SJSA1 (cell line): ENCODE results near the gene CYP2A7. TPM values are rescaled to one million over a fixed set of nuclear protein-coding genes. Genes with fewer than 3 reads are reported as not detected.
"Not testable (repeated sequence)": the region's sequence is repeated elsewhere in the genome, so short reads cannot be mapped to it uniquely, and the experiment has no call there.

Experiments used
- DNase-seq, 2 experiments: peaks; one replicate each; pipeline ENCODE4 v3.0.0-alpha.2; 2015 to 2020; ENCODE audit warnings: low spot score in 2 of 2, low read depth in 1 of 2
- H3K27ac ChIP-seq: fragments of 250-450 bp; sonication (Bioruptor Pico); 2 replicates; pipeline ENCODE4 v1.5.1; 2020; ENCODE audit warnings: mild to moderate bottlenecking, moderate library complexity
- H3K27me3 ChIP-seq: fragments of 250-450 bp; sonication (Bioruptor Pico); replicated peaks from 2 replicates; pipeline ENCODE4 v1.5.1; 2020; ENCODE audit warnings: mild to moderate bottlenecking, moderate library complexity
- H3K36me3 ChIP-seq: fragments of 250-450 bp; sonication (Bioruptor Pico); 2 replicates; pipeline ENCODE4 v1.5.1; 2020; ENCODE audit warnings: mild to moderate bottlenecking
- H3K4me1 ChIP-seq: fragments of 250-450 bp; sonication (Bioruptor Pico); replicated peaks from 2 replicates; pipeline ENCODE4 v1.6.1; 2021; ENCODE audit warnings: mild to moderate bottlenecking
- H3K4me3 ChIP-seq: fragments of 250-450 bp; sonication (Bioruptor Pico); 2 replicates; pipeline ENCODE4 v1.5.1; 2020; ENCODE audit warnings: mild to moderate bottlenecking
- H3K9me3 ChIP-seq: fragments of 250-450 bp; sonication (Bioruptor Pico); replicated peaks from 2 replicates; pipeline ENCODE4 v1.5.1; 2020; ENCODE audit warnings: mild to moderate bottlenecking
- total RNA-seq: library from RNA; depleted of rRNA; stranded (reverse); fragments of >200 nt; shearing (Covaris generic); gene quantifications from 2 replicates; pipeline ENCODE4 v1.2.3, GENCODE V29; 2014

CYP2A7 gene
- total RNA-seq, 1 experiment from 2014 or later = not detected

DNA sequence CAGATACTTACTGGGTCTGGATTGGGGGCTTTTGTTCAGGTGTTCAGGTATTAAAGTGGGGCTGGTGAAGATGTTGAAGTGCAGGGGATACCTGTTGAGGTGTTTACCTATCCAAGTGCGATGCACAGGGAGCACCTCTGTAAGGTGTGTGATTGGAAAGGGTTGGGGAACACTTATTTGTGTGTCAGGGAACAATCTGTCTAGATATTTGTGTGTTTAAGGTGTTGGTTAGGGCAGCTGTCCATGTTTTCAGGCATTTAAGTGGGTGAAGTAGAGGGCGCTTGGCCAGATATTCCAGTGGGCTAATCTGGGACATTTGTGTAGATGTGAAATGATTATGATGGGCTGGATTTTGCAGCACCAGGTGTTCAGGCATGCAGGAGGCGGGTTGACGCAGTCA is 2.7 kb downstream of the CYP2A7 start:
- H3K36me3 ChIP-seq, H3K4me1 ChIP-seq, H3K4me3 ChIP-seq, H3K27ac ChIP-seq, H3K9me3 ChIP-seq, DNase-seq, H3K27me3 ChIP-seq: not testable (repeated sequence)

DNA sequence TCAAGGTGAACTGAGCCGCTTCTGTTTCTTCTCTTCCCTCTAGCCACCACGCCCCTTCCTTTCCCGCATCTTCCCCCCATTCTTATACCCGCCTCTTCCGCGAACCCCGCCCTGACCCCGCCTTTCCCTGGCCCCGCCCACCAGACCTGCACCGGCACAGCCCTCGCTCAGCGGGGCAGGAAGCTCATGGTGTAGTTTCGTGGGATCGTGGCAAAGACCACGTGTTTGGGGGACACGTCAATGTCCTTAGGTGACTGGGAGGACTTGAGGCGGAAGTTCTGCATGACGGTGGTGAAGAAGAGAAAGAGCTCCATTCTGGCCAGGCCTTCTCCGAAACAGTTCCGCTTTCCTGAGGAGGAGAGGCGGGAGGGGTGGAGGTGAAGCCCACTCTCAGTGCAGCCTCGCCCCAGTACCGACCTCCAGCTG is 6.5 kb downstream of the CYP2A7 start:
- H3K9me3 ChIP-seq, H3K27ac ChIP-seq, H3K36me3 ChIP-seq, H3K27me3 ChIP-seq, H3K4me3 ChIP-seq, H3K4me1 ChIP-seq, DNase-seq: not testable (repeated sequence)

DNA sequence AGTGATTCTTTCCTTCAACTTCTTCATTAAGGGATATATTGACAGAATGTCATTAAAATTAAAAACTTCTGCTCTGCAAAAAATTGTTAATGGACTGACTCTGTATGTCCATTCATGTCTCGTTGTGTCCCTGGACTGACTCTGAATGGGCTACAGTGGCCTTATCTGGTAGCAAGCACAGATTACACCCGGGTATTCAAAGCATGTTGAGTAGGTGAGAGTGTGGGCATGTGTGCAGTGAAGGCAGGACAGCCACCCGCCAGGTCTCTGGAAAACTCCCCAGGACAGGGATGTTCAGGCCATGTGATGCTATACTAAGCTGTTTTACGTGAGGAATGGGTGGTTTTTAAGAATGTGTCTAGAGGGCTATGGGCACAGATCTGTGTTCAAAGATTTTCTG is 7.2 kb downstream of the CYP2A7 start:
- not testable (repeated sequence) for H3K36me3 ChIP-seq, H3K4me1 ChIP-seq, H3K9me3 ChIP-seq, H3K27ac ChIP-seq, H3K4me3 ChIP-seq, DNase-seq, H3K27me3 ChIP-seq

DNA sequence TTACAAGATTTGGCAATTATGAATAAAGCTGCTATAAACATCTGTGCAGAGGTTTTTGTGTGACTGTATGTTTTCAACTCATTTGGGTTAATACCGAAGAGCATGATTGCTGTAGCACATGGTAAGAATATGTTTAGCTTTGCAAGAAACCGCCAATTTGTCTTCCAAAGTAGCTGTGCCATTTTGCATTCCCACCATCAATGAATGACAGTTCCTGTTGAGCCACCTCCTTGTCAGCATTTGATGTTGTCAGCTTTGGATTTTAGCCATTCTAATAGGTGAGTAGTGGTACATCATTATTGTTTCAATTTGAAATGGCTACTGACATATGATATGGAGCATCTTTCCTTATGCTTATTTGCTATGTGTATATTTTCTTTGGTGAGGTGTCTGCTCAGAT is 8.2 kb downstream of the CYP2A7 start:
- H3K36me3 ChIP-seq, DNase-seq, H3K9me3 ChIP-seq, H3K27ac ChIP-seq, H3K4me1 ChIP-seq, H3K27me3 ChIP-seq, H3K4me3 ChIP-seq: not testable (repeated sequence)

DNA sequence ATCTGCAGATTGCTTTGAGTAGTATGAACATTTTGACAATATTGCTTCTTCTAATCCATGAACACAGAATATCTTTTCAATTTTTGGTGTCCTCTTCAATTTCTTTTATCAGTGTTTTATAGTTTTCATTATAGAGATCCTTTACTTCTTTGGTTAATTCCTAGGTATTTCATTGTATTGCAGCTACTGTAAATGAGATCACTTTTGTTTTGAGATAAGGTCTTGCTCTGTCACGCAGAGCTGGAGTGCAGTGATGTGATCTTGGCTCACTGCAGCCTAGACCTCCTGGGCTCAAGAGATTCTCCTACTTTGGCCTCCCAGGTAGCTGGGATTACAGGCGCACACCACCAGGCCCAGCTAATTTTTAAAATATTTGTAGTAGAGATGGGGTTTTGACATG is 9.8 kb downstream of the CYP2A7 start:
- H3K27me3 ChIP-seq = 0 out of 2 replicates have a peak, but pooled peaks cover 5% of the 10 kb centered on the region
- no peaks in the 10 kb centered on the region for H3K36me3 ChIP-seq
- H3K4me3 ChIP-seq = no peak overlapping the region
- H3K4me1 ChIP-seq = no peaks in the 10 kb centered on the region
- H3K9me3 ChIP-seq = no peaks in the 10 kb centered on the region
- H3K27ac ChIP-seq = no peak overlapping the region
- no peak for DNase-seq

DNA sequence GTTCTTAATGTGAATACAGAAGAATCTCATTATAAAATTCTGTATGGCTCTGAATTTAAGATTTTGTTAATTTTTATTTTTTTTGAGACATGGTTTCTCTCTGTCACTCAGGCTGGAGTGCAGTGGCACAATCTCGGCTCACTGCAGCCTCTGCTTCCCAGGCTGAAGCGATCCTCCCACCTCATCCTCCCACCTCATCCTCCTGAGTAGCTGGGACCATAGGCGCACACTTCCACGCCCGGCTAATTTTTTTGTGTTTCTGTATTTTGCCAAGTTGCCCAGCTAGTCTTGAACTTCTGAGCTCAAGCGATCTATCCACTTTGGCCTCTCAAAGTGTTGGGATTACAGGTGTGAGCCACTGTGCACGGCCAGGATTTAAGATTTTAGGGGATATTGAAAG is 14.3 kb downstream of the CYP2A7 start:
- DNase-seq = no peak
- Histone ChIP-seq H3K9me3 (no peaks in the 10 kb centered on the region), H3K27ac (no peak overlapping the region), H3K27me3 (0 out of 2 replicates have a peak, but pooled peaks cover 5% of the 10 kb centered on the region), H3K4me3 (no peak overlapping the region), H3K4me1 (no peaks in the 10 kb centered on the region), H3K36me3 (no peaks in the 10 kb centered on the region)

DNA sequence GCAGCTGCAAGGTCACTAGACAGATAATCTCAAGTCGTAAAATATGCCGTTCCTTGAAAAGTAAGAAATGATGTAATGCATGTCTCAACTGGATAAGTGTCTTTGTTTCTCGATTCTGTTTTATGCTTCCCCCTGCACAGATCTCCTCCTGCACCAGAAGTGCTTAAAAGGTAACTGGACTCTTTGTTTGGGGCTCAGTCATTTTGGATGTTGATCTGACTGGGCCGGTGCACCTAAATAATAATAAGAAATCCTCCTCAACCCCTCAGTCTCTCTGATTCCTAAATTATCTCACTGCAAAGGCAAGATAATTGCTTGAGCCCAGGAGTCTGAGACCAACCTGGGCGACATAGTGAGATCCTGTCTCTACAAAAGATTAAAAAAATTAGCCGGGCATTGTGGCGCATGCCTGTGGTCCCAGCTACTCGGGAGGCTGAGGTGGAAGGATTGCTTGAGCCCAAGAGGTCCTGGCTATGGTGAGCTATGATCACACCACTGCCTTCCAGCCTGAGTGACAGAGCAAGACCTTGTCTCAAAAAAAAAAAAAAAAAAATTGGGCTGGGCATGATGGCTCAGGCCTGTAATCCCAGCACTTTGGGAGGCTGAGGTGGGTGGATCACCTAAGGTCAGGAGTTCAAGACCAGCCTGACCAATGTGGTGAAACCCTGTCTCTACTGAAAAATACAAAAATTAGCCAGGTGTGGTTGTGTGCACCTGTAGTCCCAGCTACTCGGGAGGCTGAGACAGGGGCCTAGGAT is 17.1 kb downstream of the CYP2A7 start:
- H3K27me3 ChIP-seq, H3K9me3 ChIP-seq, H3K4me3 ChIP-seq, DNase-seq, H3K4me1 ChIP-seq, H3K36me3 ChIP-seq, H3K27ac ChIP-seq: not testable (repeated sequence)

DNA sequence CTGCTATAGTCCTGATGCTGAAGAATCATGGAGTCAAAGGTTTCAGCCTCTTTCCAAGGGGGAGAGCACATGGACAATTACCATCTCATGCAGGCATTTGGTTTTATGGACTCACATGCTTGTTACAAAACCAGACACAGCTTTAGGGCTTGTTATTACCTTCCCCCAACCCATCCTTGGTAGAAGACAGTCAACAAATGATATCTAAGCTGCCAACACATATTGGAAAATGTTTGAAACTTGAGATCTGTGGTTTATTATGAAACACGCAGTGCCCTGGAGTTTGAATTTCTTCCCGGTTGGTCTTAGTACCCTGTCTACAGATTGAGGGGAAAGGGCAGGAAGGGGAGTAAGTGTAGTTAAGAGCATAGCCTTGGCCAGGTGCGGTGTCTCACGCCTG is 19.2 kb downstream of the CYP2A7 start:
- no peak for DNase-seq
- H3K4me3 ChIP-seq = no peak overlapping the region

DNA sequence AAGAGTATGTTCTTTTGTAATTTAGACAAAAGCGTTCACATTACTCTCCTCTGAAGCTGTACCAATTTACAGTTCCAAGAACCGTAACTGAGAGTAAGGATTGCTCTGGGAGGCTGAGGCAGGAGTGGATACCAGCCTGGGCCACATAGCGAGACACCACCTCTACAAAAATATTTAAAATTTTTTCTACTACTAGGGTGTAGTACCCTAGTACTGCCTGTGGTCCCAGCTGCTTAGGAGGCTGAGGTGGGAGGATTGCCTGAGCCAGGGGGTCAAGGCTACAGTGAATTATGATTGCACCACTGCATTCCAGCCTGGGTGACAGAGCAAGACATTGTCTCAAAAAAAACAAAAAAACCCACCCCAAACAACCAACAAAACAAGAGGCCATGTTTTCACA is 19.7 kb downstream of the CYP2A7 start:
- Histone ChIP-seq H3K27me3 (peaks cover 2% of the 10 kb centered on the region; the same call in 1 of the 2 replicates), H3K4me1 (no peaks in the 10 kb centered on the region), H3K9me3 (no peaks in the 10 kb centered on the region), H3K36me3 (no peaks in the 10 kb centered on the region), H3K4me3 (no peak overlapping the region), H3K27ac (no peak overlapping the region)
- no peak for DNase-seq

More for the DNA sequence above, 19.2 kb downstream of the CYP2A7 start:
- Histone ChIP-seq H3K27me3 (no peaks in the 10 kb centered on the region; the same call in 1 of the 2 replicates), H3K4me1 (no peaks in the 10 kb centered on the region), H3K9me3 (no peaks in the 10 kb centered on the region), H3K27ac (no peak overlapping the region), H3K36me3 (no peaks in the 10 kb centered on the region)

DNA sequence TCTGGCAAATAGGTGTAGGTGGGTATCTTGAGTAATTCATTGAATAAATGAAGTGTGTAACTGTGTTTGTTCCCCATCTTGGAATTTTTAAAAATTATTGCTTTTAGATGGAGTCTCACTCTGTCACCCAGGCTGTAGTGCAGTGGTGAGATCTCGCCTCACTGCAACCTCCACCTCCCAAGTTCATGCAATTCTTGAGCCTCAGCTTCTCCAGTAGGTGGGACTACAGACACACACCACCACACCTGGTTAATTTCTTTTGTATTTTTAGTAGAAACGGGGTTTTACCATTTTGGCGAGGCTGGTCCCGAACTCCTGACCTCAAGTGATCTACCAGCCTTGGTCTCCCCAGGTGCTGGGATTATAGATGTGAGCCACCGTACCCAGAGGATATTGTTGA is 23.9 kb downstream of the CYP2A7 start:
- no peak for DNase-seq
- Histone ChIP-seq H3K4me3 (no peak overlapping the region), H3K27ac (no peak overlapping the region), H3K4me1 (no peaks in the 10 kb centered on the region), H3K27me3 (peaks cover 2% of the 10 kb centered on the region; the same call in 1 of the 2 replicates), H3K9me3 (no peaks in the 10 kb centered on the region), H3K36me3 (no peaks in the 10 kb centered on the region)

DNA sequence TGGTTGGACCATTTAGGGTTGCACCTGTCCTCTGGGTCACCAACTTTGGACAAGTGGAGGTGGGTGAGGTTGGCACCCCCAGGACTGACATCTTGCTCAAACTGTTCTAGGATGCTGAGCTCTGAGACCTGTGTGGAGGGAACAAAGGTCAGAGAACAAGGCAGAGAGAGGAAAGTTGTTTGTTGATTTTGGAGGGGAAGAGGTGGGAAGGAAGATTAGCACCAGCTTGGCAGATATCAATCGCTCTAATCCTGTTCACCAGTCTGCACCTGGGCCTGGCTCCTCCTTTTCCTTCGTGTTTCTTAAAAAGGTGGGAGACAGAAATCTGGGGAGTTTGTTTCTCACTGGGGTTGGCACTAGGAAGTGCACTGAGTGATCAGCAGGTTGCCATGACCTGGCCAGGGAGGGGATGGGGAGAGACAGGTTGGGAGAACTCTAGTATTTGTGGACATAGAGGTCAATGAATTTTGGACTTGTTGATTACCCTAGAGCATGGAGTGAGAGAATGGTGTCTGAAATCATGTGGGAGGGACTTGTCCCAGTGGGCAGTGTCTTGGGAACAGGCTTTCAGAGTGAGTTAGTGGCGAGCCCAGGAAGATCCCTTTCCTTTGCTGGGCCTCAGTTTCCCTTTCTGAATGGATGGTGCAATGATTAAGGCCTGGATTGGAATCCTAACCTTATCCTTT is 29.4 kb downstream of the CYP2A7 start:
- H3K36me3 ChIP-seq, H3K9me3 ChIP-seq, H3K27me3 ChIP-seq, H3K27ac ChIP-seq, H3K4me3 ChIP-seq, DNase-seq, H3K4me1 ChIP-seq: not testable (repeated sequence)

DNA sequence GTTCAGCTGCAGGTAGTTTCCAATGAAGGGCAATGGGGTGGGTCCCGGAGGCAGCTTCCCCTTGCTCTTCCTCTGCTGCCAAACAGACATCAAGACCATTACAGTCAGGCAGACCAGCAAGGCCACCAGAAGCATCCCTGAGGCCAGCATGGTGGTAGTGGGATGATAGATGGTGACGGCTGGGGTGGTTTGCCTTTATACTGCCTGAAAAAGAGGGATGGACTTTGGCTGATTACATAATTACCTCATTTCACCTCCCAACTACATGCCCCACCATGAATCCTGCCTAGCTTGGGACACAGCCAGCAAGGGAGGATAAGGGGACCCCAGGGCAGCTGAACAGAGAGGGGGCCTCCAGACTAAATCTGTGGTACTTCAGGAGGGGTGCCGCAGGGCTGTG is 31.8 kb downstream of the CYP2A7 start, which contains the start of gene CYP2A6:
CYP2A6 (minus strand) TSS at position 171 of the 400 bp plus-strand sequence; CDS start at position 150, 21 bp downstream.
- H3K36me3 ChIP-seq, H3K4me1 ChIP-seq, H3K9me3 ChIP-seq, H3K4me3 ChIP-seq, H3K27me3 ChIP-seq, DNase-seq, H3K27ac ChIP-seq: not testable (repeated sequence)

DNA sequence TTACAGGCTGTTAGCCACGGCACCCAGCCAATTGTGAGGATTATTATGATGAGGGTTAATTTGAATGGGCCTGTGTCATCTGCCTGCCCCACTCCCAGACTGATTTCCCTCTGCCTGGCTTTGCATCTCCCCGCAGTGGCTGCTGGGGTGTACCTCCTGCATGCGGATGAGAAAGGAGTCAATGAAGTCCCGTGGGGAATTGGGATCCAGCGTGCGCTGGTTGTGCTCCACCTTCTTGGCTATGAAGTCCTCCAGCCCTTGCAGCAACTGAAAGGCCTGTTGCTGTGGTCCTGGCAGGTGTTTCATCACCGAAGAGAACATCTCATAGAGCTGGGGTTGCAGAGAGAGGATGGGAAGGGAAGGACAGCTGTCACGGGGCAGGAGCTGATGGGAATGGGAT is 35.3 kb downstream of the CYP2A7 start:
- not testable (repeated sequence) for H3K27ac ChIP-seq, H3K27me3 ChIP-seq, H3K4me3 ChIP-seq, H3K4me1 ChIP-seq, DNase-seq, H3K9me3 ChIP-seq, H3K36me3 ChIP-seq

DNA sequence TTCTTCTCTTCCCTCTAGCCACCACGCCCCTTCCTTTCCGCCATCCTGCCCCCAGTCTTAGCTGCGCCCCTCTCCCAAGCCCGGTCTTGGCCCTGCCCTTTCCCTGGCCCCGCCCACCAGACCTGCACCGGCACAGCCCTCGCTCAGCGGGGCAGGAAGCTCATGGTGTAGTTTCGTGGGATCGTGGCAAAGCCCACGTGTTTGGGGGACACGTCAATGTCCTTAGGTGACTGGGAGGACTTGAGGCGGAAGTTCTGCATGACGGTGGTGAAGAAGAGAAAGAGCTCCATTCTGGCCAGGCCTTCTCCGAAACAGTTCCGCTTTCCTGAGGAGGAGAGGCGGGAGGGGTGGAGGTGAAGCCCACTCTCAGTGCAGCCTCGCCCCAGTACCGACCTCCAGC is 38.4 kb downstream of the CYP2A7 start:
- H3K4me1 ChIP-seq, H3K27ac ChIP-seq, H3K9me3 ChIP-seq, H3K36me3 ChIP-seq, H3K27me3 ChIP-seq, DNase-seq, H3K4me3 ChIP-seq: not testable (repeated sequence)
